ENCODE data around the gene MICU1. TPM values are rescaled to one million over a fixed set of nuclear protein-coding genes. Genes with fewer than 3 reads are reported as not detected.

The MICU1 gene
- total and polyA plus RNA-seq, 2 experiments from 2014 or later, result 27.5 to 52.3 TPM

DNA sequence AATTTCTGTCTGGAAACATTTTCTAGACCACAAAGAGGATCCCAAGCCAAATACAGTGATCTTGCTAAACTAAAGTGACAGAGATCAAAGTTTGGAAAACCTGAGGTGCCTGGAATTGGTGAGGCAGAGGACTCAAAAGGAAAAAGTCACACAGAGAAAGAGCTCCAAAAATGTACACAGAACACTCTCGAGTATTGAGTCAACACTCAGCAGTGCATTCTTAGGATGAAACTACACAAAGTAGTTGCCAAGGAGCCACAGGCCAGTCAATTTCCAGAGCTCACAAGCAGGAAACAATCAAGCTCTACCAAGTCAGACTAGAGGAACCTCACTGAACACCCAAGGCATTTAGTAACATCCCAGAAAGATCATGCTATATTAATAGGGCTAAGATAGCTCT lies 61.3 kb downstream of the MICU1 start (continued):
- TF ChIP-seq, protein P1, sequence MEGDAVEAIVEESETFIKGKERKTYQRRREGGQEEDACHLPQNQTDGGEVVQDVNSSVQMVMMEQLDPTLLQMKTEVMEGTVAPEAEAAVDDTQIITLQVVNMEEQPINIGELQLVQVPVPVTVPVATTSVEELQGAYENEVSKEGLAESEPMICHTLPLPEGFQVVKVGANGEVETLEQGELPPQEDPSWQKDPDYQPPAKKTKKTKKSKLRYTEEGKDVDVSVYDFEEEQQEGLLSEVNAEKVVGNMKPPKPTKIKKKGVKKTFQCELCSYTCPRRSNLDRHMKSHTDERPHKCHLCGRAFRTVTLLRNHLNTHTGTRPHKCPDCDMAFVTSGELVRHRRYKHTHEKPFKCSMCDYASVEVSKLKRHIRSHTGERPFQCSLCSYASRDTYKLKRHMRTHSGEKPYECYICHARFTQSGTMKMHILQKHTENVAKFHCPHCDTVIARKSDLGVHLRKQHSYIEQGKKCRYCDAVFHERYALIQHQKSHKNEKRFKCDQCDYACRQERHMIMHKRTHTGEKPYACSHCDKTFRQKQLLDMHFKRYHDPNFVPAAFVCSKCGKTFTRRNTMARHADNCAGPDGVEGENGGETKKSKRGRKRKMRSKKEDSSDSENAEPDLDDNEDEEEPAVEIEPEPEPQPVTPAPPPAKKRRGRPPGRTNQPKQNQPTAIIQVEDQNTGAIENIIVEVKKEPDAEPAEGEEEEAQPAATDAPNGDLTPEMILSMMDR (conservative IDR thresholded peaks at IDR 0.05; ENCODE audit: low read depth in 2 of 2), result no peak
- TF ChIP-seq NANOG (IDR thresholded peaks at IDR 0.05; ENCODE audit: borderline replicate concordance) (no peak), STAT1 (IDR thresholded peaks at IDR 0.05; ENCODE audit: unreplicated experiment) (no peak), CREB1 (CRISPR knock-in tag; IDR thresholded peaks at IDR 0.05; ENCODE audit: low read depth) (no peak), EZH2phosphoT487 (IDR thresholded peaks at IDR 0.05; ENCODE audit: unreplicated experiment) (no peak)
- TF ChIP-seq, protein P2, sequence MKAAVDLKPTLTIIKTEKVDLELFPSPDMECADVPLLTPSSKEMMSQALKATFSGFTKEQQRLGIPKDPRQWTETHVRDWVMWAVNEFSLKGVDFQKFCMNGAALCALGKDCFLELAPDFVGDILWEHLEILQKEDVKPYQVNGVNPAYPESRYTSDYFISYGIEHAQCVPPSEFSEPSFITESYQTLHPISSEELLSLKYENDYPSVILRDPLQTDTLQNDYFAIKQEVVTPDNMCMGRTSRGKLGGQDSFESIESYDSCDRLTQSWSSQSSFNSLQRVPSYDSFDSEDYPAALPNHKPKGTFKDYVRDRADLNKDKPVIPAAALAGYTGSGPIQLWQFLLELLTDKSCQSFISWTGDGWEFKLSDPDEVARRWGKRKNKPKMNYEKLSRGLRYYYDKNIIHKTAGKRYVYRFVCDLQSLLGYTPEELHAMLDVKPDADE (IDR thresholded peaks at IDR 0.05), result no peak

DNA sequence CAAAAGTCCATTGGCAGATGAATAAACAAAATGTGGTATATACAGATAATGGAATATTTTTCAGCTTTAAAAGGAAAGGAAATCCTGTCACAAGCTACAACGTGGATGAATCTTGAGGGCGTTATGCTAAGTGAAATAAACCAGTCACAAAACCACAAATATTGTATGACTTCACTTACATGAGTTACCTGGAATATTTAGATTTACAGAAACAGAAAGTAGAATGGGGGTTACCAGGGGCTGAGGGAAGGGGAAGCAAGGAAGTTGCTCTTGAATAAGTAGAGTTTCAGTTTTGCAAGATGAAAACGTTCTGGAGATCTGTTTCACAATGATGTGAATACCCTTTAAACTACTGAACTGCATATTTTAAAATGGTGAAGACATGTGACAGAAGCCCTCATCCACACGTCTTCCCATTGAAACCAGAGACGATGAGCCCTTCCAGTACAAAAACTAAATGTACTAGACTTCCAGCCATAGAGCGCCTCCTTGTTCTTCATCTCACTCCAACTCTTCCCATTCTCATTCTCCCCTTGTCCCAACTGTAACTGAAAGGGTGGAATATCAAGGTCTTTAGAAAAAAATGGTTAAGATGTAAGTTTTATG lies 62.4 kb downstream of the MICU1 start:
- peaks cover 16% of the 10 kb centered on the region for H3K36me3 ChIP-seq (ENCODE audit: insufficient read depth)
- no peaks in the 10 kb centered on the region; the same call in none of the 2 replicates for H4K20me1 ChIP-seq (replicated peaks; ENCODE audit: insufficient read depth)
- no peaks in the 10 kb centered on the region for H3K27me3 ChIP-seq (ENCODE audit: insufficient read depth)
- no peaks in the 10 kb centered on the region for H3F3A ChIP-seq (replicated peaks; ENCODE audit: low read depth)
- ATAC-seq (no peak), DNase-seq (ENCODE audit: low spot score) (no peak)
- 0 out of 2 replicates have a peak, but pooled peaks cover 6% of the 10 kb centered on the region for H3K79me2 ChIP-seq (replicated peaks; ENCODE audit: insufficient read depth)
- TF ChIP-seq, protein P1 (conservative IDR thresholded peaks at IDR 0.05; ENCODE audit: low read depth in 2 of 2), result no peak
- TF ChIP-seq EZH2phosphoT487 (IDR thresholded peaks at IDR 0.05; ENCODE audit: unreplicated experiment), result no peak
- H3K9me2 ChIP-seq (ENCODE audit: insufficient read depth), result no peaks in the 10 kb centered on the region
- H3K4me3 Mint-ChIP-seq, result no peak overlapping the region
- H3K27me3 Mint-ChIP-seq (ENCODE audit: insufficient read depth, low read depth, poor library complexity), result no peaks in the 10 kb centered on the region
- H3K27ac Mint-ChIP-seq, result no peak overlapping the region
- H3K4me3 ChIP-seq, result no peak overlapping the region
- H3K36me3 Mint-ChIP-seq (ENCODE audit: low read depth), result peaks cover 65% of the 10 kb centered on the region
- H3K9me3 Mint-ChIP-seq, result peaks cover 10% of the 10 kb centered on the region
- no peak overlapping the region for H3K4me2 ChIP-seq
- H3K27ac ChIP-seq (ENCODE audit: low read depth), result no peak overlapping the region
- no peaks in the 10 kb centered on the region for H3K4me1 ChIP-seq (ENCODE audit: insufficient read depth)
- no peak overlapping the region for H2AFZ ChIP-seq
- H3K4me1 Mint-ChIP-seq, result no peaks in the 10 kb centered on the region

DNA sequence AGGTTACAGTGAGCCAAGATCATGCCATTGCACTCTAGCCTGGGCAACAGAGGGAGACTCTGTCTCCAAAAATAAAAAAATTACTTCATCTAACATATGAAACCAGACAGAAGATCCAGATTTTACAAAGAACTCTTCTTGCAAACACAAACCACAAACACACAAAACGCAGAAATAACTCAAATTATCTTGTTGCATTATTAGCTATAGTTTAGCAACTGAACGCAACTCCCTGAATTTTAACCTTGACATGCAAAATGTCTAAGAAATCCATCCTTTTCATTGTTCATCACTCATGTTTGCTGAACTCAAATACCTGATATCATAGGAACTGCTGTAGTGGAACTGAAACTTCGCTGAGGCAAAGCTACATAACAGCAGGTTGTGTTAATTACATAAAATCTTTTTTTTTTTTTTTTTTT lies 64.1 kb downstream of the MICU1 start:
- Histone ChIP-seq H3K27me3 (ENCODE audit: insufficient read depth) (no peaks in the 10 kb centered on the region), H3K27ac (ENCODE audit: low read depth) (no peak overlapping the region), H3K79me2 (replicated peaks; ENCODE audit: insufficient read depth) (0 out of 2 replicates have a peak, but pooled peaks cover 3% of the 10 kb centered on the region), H3F3A (replicated peaks; ENCODE audit: low read depth) (no peaks in the 10 kb centered on the region), H3K4me2 (no peak overlapping the region), H3K9me2 (ENCODE audit: insufficient read depth) (no peaks in the 10 kb centered on the region), H2AFZ (no peak overlapping the region), H3K4me3 (no peak overlapping the region), H4K20me1 (replicated peaks; ENCODE audit: insufficient read depth) (no peaks in the 10 kb centered on the region; the same call in 1 of the 2 replicates), H3K4me1 (ENCODE audit: insufficient read depth) (no peaks in the 10 kb centered on the region), H3K36me3 (ENCODE audit: insufficient read depth) (peaks cover 16% of the 10 kb centered on the region)
- Mint-ChIP-seq H3K27ac (no peak overlapping the region), H3K36me3 (ENCODE audit: low read depth) (peaks cover 73% of the 10 kb centered on the region), H3K27me3 (ENCODE audit: insufficient read depth, low read depth, poor library complexity) (no peaks in the 10 kb centered on the region), H3K4me1 (no peaks in the 10 kb centered on the region), H3K9me3 (peaks cover 10% of the 10 kb centered on the region), H3K4me3 (no peak overlapping the region)
- DNase-seq (ENCODE audit: low spot score) (no peak), ATAC-seq (no peak)
- no peak for TF ChIP-seq POLR2AphosphoS5 (IDR thresholded peaks at IDR 0.05; ENCODE audit: low read depth)
- no peak for TF ChIP-seq EZH2phosphoT487 (IDR thresholded peaks at IDR 0.05; ENCODE audit: unreplicated experiment)
- TF ChIP-seq NANOG (IDR thresholded peaks at IDR 0.05; ENCODE audit: borderline replicate concordance), result no peak
- no peak for TF ChIP-seq CREB1 (CRISPR knock-in tag; IDR thresholded peaks at IDR 0.05; ENCODE audit: low read depth)
- no peak for TF ChIP-seq ZNF114 (CRISPR knock-in tag; IDR thresholded peaks at IDR 0.05)
- no peak for TF ChIP-seq ZNF331 (CRISPR knock-in tag; IDR thresholded peaks at IDR 0.05; ENCODE audit: low read depth)
- TF ChIP-seq, protein P1 (conservative IDR thresholded peaks at IDR 0.05; ENCODE audit: low read depth in 2 of 2), result no peak
- TF ChIP-seq, protein P3, sequence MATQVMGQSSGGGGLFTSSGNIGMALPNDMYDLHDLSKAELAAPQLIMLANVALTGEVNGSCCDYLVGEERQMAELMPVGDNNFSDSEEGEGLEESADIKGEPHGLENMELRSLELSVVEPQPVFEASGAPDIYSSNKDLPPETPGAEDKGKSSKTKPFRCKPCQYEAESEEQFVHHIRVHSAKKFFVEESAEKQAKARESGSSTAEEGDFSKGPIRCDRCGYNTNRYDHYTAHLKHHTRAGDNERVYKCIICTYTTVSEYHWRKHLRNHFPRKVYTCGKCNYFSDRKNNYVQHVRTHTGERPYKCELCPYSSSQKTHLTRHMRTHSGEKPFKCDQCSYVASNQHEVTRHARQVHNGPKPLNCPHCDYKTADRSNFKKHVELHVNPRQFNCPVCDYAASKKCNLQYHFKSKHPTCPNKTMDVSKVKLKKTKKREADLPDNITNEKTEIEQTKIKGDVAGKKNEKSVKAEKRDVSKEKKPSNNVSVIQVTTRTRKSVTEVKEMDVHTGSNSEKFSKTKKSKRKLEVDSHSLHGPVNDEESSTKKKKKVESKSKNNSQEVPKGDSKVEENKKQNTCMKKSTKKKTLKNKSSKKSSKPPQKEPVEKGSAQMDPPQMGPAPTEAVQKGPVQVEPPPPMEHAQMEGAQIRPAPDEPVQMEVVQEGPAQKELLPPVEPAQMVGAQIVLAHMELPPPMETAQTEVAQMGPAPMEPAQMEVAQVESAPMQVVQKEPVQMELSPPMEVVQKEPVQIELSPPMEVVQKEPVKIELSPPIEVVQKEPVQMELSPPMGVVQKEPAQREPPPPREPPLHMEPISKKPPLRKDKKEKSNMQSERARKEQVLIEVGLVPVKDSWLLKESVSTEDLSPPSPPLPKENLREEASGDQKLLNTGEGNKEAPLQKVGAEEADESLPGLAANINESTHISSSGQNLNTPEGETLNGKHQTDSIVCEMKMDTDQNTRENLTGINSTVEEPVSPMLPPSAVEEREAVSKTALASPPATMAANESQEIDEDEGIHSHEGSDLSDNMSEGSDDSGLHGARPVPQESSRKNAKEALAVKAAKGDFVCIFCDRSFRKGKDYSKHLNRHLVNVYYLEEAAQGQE (IDR thresholded peaks at IDR 0.05; ENCODE audit: unreplicated experiment), result no peak

Measured in GM23338 (cell line).